Endothelial cell of umbilical vein (primary cell): ENCODE data around the gene C5.

ENCODE experiments used
- POLR2A ChIP-seq: IDR thresholded peaks from 2 replicates; pipeline ENCODE4 v1.6.1; 2012; ENCODE audit warnings: low read depth, mild to moderate bottlenecking, control low read depth, low read length
- POLR2AphosphoS5 ChIP-seq: IDR thresholded peaks from 2 replicates; pipeline ENCODE4 v1.6.1; 2012; ENCODE audit warnings: low read depth, mild to moderate bottlenecking, control low read depth, low read length, moderate library complexity; ENCODE audit not compliant: insufficient read depth
- TF ChIP-seq, protein P1 (sequence below), 2 donors: IDR thresholded peaks; 1 replicate in 1 of 2; 2 replicates in 1 of 2; pipeline ENCODE4 v1.5.1; 2011; ENCODE audit warnings: low read length in 2 of 2, mild to moderate bottlenecking in 2 of 2, moderate library complexity in 2 of 2, control low read depth in 1 of 2, inconsistent platforms in 1 of 2, low read depth in 1 of 2; ENCODE audit not compliant: insufficient read depth in 1 of 2; ENCODE audit errors: extremely low read depth in 1 of 2

DNA sequence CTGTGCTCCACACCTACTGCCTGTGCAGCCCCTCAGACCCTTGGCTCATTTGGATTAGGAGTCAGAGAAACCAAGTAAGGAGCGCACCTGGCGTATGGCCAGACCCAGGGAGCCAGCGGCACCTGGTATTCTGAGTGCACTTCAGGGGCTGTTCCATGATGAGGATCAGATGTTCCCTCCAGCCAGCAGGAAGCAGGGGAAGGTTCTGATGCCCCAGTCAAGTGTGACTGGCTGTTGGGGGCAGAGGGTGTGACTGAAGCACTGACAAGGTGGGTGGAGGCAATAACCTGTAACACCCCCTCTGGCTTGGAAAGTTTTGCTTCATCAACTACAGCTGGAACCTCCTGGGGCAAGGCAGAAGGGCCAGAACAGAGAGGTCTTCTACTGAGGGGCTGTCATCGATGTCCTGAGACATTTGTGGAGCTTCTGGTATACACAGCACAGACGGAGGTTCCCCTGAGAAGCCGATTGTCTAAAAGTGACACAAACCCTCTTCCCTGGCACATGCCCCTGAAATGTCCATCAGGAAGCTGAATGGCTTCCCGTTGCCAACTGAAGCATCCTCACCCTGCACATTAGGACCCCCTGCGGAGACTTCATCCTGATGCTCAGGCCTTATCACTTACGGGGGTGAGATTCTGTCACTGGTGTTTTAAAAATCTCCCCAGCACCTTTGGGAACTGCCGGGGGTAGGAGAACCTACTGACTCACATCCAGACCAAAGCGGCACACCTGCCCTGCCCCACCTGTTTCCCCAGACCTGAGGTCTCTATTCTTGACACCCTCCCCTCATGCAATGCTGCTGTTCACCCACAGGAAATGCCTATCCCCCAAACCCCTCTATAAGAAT, 144.5 kb downstream of the C5 start:
- TF ChIP-seq POLR2AphosphoS5 (no peak), POLR2A (no peak)
- TF ChIP-seq, protein P1, sequence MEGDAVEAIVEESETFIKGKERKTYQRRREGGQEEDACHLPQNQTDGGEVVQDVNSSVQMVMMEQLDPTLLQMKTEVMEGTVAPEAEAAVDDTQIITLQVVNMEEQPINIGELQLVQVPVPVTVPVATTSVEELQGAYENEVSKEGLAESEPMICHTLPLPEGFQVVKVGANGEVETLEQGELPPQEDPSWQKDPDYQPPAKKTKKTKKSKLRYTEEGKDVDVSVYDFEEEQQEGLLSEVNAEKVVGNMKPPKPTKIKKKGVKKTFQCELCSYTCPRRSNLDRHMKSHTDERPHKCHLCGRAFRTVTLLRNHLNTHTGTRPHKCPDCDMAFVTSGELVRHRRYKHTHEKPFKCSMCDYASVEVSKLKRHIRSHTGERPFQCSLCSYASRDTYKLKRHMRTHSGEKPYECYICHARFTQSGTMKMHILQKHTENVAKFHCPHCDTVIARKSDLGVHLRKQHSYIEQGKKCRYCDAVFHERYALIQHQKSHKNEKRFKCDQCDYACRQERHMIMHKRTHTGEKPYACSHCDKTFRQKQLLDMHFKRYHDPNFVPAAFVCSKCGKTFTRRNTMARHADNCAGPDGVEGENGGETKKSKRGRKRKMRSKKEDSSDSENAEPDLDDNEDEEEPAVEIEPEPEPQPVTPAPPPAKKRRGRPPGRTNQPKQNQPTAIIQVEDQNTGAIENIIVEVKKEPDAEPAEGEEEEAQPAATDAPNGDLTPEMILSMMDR (IDR thresholded peaks at IDR 0.05; ENCODE audit: extremely low read depth in 1 of 2, insufficient read depth in 1 of 2, low read depth in 1 of 2, low read length in 2 of 2) = no peak
